ENCODE measurements around the gene HBA2. TPM values are rescaled to one million over a fixed set of nuclear protein-coding genes. Genes with fewer than 3 reads are reported as not detected.

The HBA2 gene
- total and polyA plus RNA-seq, 9 of the 15 experiments (the other 6 are each of a cell fraction or from before 2014, with no cell fraction given): 40.4 to 853 (median 286) TPM

DNA sequence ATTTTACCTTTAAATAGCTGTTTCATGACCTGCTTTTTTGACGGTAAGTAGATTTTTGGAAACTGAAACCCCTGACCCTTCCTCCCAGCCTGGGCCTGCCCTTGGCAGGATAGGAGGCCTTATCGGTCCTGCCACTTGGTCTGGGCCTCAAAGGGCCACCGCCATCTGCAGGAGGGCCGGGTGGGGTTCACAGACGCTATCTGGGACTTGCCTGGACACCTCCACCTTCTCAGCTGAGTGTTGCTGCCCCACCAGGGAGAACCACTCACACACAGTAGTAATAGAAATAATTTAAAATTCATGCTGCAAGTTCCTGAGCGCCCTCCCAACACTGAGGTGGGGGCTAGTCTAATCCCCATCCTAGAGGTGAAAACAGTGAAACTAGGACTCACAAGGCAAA, 29.6 kb upstream of the HBA2 start (continued):
- TF ChIP-seq ELF4 (CRISPR knock-in tag; IDR thresholded peaks at IDR 0.05): no peak
- no peak for TF ChIP-seq HNRNPUL1 (IDR thresholded peaks at IDR 0.05; ENCODE audit: low read length)
- no peak for TF ChIP-seq RUNX1 (IDR thresholded peaks at IDR 0.05; ENCODE audit: low read depth)
- no peak for TF ChIP-seq PHF21A (IDR thresholded peaks at IDR 0.05; ENCODE audit: borderline replicate concordance, low read depth)
- no peak for TF ChIP-seq YBX1 (IDR thresholded peaks at IDR 0.05)
- TF ChIP-seq NONO (IDR thresholded peaks at IDR 0.05; ENCODE audit: low read depth in 2 of 2, low read length in 1 of 2): no peak
- no peak for TF ChIP-seq ETV1 (tag; conservative IDR thresholded peaks at IDR 0.05; ENCODE audit: low read depth)
- TF ChIP-seq, protein P1, sequence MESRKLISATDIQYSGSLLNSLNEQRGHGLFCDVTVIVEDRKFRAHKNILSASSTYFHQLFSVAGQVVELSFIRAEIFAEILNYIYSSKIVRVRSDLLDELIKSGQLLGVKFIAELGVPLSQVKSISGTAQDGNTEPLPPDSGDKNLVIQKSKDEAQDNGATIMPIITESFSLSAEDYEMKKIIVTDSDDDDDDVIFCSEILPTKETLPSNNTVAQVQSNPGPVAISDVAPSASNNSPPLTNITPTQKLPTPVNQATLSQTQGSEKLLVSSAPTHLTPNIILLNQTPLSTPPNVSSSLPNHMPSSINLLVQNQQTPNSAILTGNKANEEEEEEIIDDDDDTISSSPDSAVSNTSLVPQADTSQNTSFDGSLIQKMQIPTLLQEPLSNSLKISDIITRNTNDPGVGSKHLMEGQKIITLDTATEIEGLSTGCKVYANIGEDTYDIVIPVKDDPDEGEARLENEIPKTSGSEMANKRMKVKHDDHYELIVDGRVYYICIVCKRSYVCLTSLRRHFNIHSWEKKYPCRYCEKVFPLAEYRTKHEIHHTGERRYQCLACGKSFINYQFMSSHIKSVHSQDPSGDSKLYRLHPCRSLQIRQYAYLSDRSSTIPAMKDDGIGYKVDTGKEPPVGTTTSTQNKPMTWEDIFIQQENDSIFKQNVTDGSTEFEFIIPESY (CRISPR knock-in tag; IDR thresholded peaks at IDR 0.05): no peak
- TF ChIP-seq JUNB (CRISPR knock-in tag; conservative IDR thresholded peaks at IDR 0.05): no peak
- no peak for TF ChIP-seq SRF (CRISPR knock-in tag; IDR thresholded peaks at IDR 0.05)
- no peak for TF ChIP-seq LARP7 (IDR thresholded peaks at IDR 0.05)
- TF ChIP-seq NBN (IDR thresholded peaks at IDR 0.05; ENCODE audit: low read depth): no peak
- no peak for TF ChIP-seq BACH1 (tag; IDR thresholded peaks at IDR 0.05)
- TF ChIP-seq, protein P2, sequence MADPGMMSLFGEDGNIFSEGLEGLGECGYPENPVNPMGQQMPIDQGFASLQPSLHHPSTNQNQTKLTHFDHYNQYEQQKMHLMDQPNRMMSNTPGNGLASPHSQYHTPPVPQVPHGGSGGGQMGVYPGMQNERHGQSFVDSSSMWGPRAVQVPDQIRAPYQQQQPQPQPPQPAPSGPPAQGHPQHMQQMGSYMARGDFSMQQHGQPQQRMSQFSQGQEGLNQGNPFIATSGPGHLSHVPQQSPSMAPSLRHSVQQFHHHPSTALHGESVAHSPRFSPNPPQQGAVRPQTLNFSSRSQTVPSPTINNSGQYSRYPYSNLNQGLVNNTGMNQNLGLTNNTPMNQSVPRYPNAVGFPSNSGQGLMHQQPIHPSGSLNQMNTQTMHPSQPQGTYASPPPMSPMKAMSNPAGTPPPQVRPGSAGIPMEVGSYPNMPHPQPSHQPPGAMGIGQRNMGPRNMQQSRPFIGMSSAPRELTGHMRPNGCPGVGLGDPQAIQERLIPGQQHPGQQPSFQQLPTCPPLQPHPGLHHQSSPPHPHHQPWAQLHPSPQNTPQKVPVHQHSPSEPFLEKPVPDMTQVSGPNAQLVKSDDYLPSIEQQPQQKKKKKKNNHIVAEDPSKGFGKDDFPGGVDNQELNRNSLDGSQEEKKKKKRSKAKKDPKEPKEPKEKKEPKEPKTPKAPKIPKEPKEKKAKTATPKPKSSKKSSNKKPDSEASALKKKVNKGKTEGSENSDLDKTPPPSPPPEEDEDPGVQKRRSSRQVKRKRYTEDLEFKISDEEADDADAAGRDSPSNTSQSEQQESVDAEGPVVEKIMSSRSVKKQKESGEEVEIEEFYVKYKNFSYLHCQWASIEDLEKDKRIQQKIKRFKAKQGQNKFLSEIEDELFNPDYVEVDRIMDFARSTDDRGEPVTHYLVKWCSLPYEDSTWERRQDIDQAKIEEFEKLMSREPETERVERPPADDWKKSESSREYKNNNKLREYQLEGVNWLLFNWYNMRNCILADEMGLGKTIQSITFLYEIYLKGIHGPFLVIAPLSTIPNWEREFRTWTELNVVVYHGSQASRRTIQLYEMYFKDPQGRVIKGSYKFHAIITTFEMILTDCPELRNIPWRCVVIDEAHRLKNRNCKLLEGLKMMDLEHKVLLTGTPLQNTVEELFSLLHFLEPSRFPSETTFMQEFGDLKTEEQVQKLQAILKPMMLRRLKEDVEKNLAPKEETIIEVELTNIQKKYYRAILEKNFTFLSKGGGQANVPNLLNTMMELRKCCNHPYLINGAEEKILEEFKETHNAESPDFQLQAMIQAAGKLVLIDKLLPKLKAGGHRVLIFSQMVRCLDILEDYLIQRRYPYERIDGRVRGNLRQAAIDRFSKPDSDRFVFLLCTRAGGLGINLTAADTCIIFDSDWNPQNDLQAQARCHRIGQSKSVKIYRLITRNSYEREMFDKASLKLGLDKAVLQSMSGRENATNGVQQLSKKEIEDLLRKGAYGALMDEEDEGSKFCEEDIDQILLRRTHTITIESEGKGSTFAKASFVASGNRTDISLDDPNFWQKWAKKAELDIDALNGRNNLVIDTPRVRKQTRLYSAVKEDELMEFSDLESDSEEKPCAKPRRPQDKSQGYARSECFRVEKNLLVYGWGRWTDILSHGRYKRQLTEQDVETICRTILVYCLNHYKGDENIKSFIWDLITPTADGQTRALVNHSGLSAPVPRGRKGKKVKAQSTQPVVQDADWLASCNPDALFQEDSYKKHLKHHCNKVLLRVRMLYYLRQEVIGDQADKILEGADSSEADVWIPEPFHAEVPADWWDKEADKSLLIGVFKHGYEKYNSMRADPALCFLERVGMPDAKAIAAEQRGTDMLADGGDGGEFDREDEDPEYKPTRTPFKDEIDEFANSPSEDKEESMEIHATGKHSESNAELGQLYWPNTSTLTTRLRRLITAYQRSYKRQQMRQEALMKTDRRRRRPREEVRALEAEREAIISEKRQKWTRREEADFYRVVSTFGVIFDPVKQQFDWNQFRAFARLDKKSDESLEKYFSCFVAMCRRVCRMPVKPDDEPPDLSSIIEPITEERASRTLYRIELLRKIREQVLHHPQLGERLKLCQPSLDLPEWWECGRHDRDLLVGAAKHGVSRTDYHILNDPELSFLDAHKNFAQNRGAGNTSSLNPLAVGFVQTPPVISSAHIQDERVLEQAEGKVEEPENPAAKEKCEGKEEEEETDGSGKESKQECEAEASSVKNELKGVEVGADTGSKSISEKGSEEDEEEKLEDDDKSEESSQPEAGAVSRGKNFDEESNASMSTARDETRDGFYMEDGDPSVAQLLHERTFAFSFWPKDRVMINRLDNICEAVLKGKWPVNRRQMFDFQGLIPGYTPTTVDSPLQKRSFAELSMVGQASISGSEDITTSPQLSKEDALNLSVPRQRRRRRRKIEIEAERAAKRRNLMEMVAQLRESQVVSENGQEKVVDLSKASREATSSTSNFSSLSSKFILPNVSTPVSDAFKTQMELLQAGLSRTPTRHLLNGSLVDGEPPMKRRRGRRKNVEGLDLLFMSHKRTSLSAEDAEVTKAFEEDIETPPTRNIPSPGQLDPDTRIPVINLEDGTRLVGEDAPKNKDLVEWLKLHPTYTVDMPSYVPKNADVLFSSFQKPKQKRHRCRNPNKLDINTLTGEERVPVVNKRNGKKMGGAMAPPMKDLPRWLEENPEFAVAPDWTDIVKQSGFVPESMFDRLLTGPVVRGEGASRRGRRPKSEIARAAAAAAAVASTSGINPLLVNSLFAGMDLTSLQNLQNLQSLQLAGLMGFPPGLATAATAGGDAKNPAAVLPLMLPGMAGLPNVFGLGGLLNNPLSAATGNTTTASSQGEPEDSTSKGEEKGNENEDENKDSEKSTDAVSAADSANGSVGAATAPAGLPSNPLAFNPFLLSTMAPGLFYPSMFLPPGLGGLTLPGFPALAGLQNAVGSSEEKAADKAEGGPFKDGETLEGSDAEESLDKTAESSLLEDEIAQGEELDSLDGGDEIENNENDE (IDR thresholded peaks at IDR 0.05; ENCODE audit: low read depth, low read length): no peak
- no peak for TF ChIP-seq ZSCAN29 (IDR thresholded peaks at IDR 0.05)
- no peak for TF ChIP-seq ZNF347 (CRISPR knock-in tag; IDR thresholded peaks at IDR 0.05; ENCODE audit: low read depth)
- no peak for TF ChIP-seq PTRF (tag; IDR thresholded peaks at IDR 0.05)
- TF ChIP-seq HDGF (IDR thresholded peaks at IDR 0.05): no peak; the same call in 1 of the 2 replicates
- no peak for TF ChIP-seq ZC3H8 (IDR thresholded peaks at IDR 0.05)
